Parathyroid adenoma (tissue), 2 donors: ENCODE measurements around the gene DCDC2B.

ENCODE experiments used
- H2AFZ ChIP-seq: fragments of 300-600 bp; sonication (generic); one replicate; pipeline ENCODE4 v1.7.0; 2017; ENCODE audit warnings: antibody characterized with exemption, mild to moderate bottlenecking
- H3K27ac ChIP-seq: fragments of 300-600 bp; sonication (generic); one replicate; pipeline ENCODE4 v1.7.0; 2017
- H3K27me3 ChIP-seq: fragments of 300-600 bp; sonication (generic); one replicate; pipeline ENCODE4 v1.7.0; 2017; ENCODE audit warnings: low read length; ENCODE audit not compliant: control insufficient read depth, insufficient read depth
- H3K36me3 ChIP-seq: fragments of 300-600 bp; sonication (generic); one replicate; pipeline ENCODE4 v1.7.0; 2017; ENCODE audit warnings: low read length; ENCODE audit not compliant: control insufficient read depth, insufficient read depth
- H3K4me1 ChIP-seq: fragments of 300-600 bp; sonication (generic); one replicate; pipeline ENCODE4 v1.7.0; 2017; ENCODE audit warnings: control low read depth
- H3K4me2 ChIP-seq: fragments of 300-600 bp; sonication (generic); one replicate; pipeline ENCODE4 v1.7.0; 2017; ENCODE audit warnings: low read length
- H3K4me3 ChIP-seq: fragments of 300-600 bp; sonication (generic); one replicate; pipeline ENCODE4 v1.7.0; 2017; ENCODE audit warnings: low read depth, low read length
- H3K79me2 ChIP-seq: fragments of 300-600 bp; sonication (generic); one replicate; pipeline ENCODE4 v1.7.0; 2017; ENCODE audit warnings: control low read depth
- H3K9ac ChIP-seq: fragments of 300-600 bp; sonication (generic); one replicate; pipeline ENCODE4 v1.7.0; 2017; ENCODE audit warnings: mild to moderate bottlenecking
- H3K9me3 ChIP-seq: fragments of 300-600 bp; sonication (generic); one replicate; pipeline ENCODE4 v1.7.0; 2017; ENCODE audit warnings: low read length; ENCODE audit not compliant: control insufficient read depth
- CTCF ChIP-seq: fragments of 300-600 bp; sonication (generic); IDR thresholded peaks from one replicate; pipeline ENCODE4 v1.7.0; 2017; ENCODE audit warnings: antibody characterized with exemption, mild to moderate bottlenecking
- donor health status: primary hyperparathyroidism.

DCDC2B gene

GRCh38 chr1:32195531-32195930 lies 13.4 kb upstream of the DCDC2B start:
- Histone ChIP-seq H3K9me3 (no peaks in the 10 kb centered on the region), H3K4me1 (peaks cover 9% of the 10 kb centered on the region), H3K4me3 (no peak overlapping the region), H3K36me3 (no peaks in the 10 kb centered on the region), H3K4me2 (no peak overlapping the region), H2AFZ (no peak overlapping the region), H3K9ac (no peak overlapping the region), H3K27me3 (no peaks in the 10 kb centered on the region), H3K79me2 (no peaks in the 10 kb centered on the region), H3K27ac (no peak overlapping the region)
- no peak for TF ChIP-seq CTCF

- Histone ChIP-seq H3K27ac (no peak overlapping the region), H3K27me3 (no peaks in the 10 kb centered on the region), H3K79me2 (no peaks in the 10 kb centered on the region), H3K9ac (no peak overlapping the region), H3K4me3 (no peak overlapping the region), H3K4me1 (peaks cover 9% of the 10 kb centered on the region), H3K4me2 (no peak overlapping the region), H3K9me3 (no peaks in the 10 kb centered on the region), H3K36me3 (no peaks in the 10 kb centered on the region), H2AFZ (no peak overlapping the region)
- TF ChIP-seq CTCF, result no peak
These were observed 12.7 kb upstream of the DCDC2B start for GRCh38 chr1:32195972-32196823.

DNA sequence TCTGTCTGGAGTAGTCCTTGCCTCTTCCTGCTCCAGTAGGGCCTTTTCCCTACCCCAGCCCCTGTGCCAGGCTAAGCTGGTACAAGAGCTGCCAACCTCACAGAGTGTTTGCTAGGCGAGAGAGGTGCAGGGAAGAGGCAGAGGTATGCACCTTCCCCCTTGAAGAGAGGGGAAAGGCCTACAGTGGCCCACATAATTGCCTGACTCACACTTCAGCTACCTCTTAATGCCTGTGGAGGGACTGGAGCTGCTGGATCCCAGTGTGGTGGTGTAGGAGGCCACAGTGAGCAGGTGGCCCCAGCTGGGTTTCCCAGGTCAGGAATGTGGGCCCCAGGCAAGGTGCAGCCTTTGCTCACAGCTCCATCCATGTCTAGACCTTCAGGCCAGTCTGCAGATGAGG lies 11.8 kb upstream of the DCDC2B start:
- H3K27me3 ChIP-seq, result no peaks in the 10 kb centered on the region
- H3K9me3 ChIP-seq, result no peaks in the 10 kb centered on the region
- H3K79me2 ChIP-seq, result no peaks in the 10 kb centered on the region
- no peaks in the 10 kb centered on the region for H3K36me3 ChIP-seq
- no peak overlapping the region for H3K4me2 ChIP-seq
- H3K27ac ChIP-seq, result peak overlapping the region; percentile 4
- H3K9ac ChIP-seq, result no peak overlapping the region
- H3K4me3 ChIP-seq, result no peak overlapping the region
- H2AFZ ChIP-seq, result no peak overlapping the region
- peaks cover 11% of the 10 kb centered on the region for H3K4me1 ChIP-seq
- no peak for TF ChIP-seq CTCF

GRCh38 chr1:32197837-32198236 lies 11.1 kb upstream of the DCDC2B start:
- Histone ChIP-seq H3K36me3 (no peaks in the 10 kb centered on the region), H3K79me2 (no peaks in the 10 kb centered on the region), H3K9ac (no peak overlapping the region), H3K4me1 (peaks cover 11% of the 10 kb centered on the region), H3K9me3 (no peaks in the 10 kb centered on the region), H2AFZ (no peak overlapping the region), H3K27ac (no peak overlapping the region), H3K4me2 (peak overlapping the region; percentile 20), H3K27me3 (no peaks in the 10 kb centered on the region), H3K4me3 (no peak overlapping the region)
- no peak for TF ChIP-seq CTCF
